ENCODE measurements around the gene CPNE5. TPM values are rescaled to one million over a fixed set of nuclear protein-coding genes. Genes with fewer than 3 reads are reported as not detected.

Gene CPNE5
- total and polyA plus RNA-seq, 8 donors: 0.19 to 1.5 (median 0.58) TPM

GRCh38 chr6:36848658-36849441 is 9.6 kb upstream of the CPNE5 start:
- Histone ChIP-seq H3K4me3 (peak overlapping the region in 2 of 4 donors; percentile 25 to 34), H3K27me3 (no peaks in the 10 kb centered on the region), H3K27ac (peak overlapping the region in 3 of 4 donors; percentile 23 to 36 (median 23)), H3K36me3 (no peaks in the 10 kb centered on the region), H3K4me1 (peaks cover 0 to 4% (median 0%) of the 10 kb centered on the region in 3 donors), H3K9me3 (no peaks in the 10 kb centered on the region)
- DNase-seq (peak; percentile 74 to 84 (median 78)), ATAC-seq (peak; percentile 89 to 95 (median 93)), FAIRE-seq (no peak)
- intact Hi-C loops (cut with DNase I): loop anchor here in 2 of 3 donors (5.0 kb wide), 1 partner anchor 82 kb away; no protein-coding TSS in a partner anchor
- TF ChIP-seq CTCF (IDR thresholded peaks at IDR 0.05): no peak
- 5 to 10% methylated on average over 26 of the region's 26 CpGs for WGBS, 2 donors

- H3K9me3 ChIP-seq: no peaks in the 10 kb centered on the region
- H3K27ac ChIP-seq: no peak overlapping the region
- 93 to 95% methylated on average over 6 of the region's 6 CpGs for WGBS, 2 donors
- peaks cover 0 to 4% (median 0%) of the 10 kb centered on the region in 3 donors for H3K4me1 ChIP-seq
- H3K36me3 ChIP-seq: no peaks in the 10 kb centered on the region
- TF ChIP-seq CTCF (IDR thresholded peaks at IDR 0.05): no peak
- H3K27me3 ChIP-seq: no peaks in the 10 kb centered on the region
- FAIRE-seq: no peak
- no peak for DNase-seq
- H3K4me3 ChIP-seq: no peak overlapping the region
- intact Hi-C loops (cut with DNase I): loop anchor here in 2 of 3 donors (5.0 kb wide), 1 partner anchor 81 kb away; no protein-coding TSS in a partner anchor
- no peak for ATAC-seq
Observed at GRCh38 chr6:36847991-36848390, 8.7 kb upstream of the CPNE5 start.

GRCh38 chr6:36847152-36847551 is 7.9 kb upstream of the CPNE5 start:
- Histone ChIP-seq H3K9me3 (no peaks in the 10 kb centered on the region), H3K4me3 (no peak overlapping the region), H3K27me3 (no peaks in the 10 kb centered on the region), H3K27ac (no peak overlapping the region), H3K4me1 (peaks cover 0 to 4% (median 0%) of the 10 kb centered on the region in 3 donors), H3K36me3 (no peaks in the 10 kb centered on the region)
- FAIRE-seq (no peak), DNase-seq (no peak), ATAC-seq (no peak)
- TF ChIP-seq CTCF (IDR thresholded peaks at IDR 0.05): no peak
- intact Hi-C loops (cut with DNase I): loop anchor here in 2 of 3 donors (5.0 kb wide), 1 partner anchor 80 kb away; no protein-coding TSS in a partner anchor
- 97% methylated on average over 4 of the region's 4 CpGs for WGBS, 2 donors

- intact Hi-C loops (cut with DNase I): loop anchor here in 2 of 3 donors (5.0 kb wide), 1 partner anchor 78 kb away; no protein-coding TSS in a partner anchor
- ATAC-seq: no peak
- Histone ChIP-seq H3K27me3 (no peaks in the 10 kb centered on the region), H3K9me3 (no peaks in the 10 kb centered on the region), H3K4me1 (peaks cover 0 to 8% (median 4%) of the 10 kb centered on the region in 3 donors), H3K36me3 (no peaks in the 10 kb centered on the region), H3K27ac (no peak overlapping the region), H3K4me3 (no peak overlapping the region)
- FAIRE-seq: no peak
- no peak for TF ChIP-seq CTCF (IDR thresholded peaks at IDR 0.05)
- DNase-seq: no peak
- WGBS, 2 donors: 75 to 94% methylated on average over 4 of the region's 4 CpGs
Observed at GRCh38 chr6:36845233-36845632, 6.0 kb upstream of the CPNE5 start.

All from pancreas (tissue), 10 donors.